Measurements from ENCODE around the gene DNAJC12. TPM values are rescaled to one million over a fixed set of nuclear protein-coding genes. Genes with fewer than 3 reads are reported as not detected.
"Not testable (repeated sequence)": the region's sequence is repeated elsewhere in the genome, so short reads cannot be mapped to it uniquely, and the experiment has no call there.

DNAJC12 gene
- total RNA-seq, 2 experiments from 2014 or later: 29.1 to 32.5 TPM

- Mint-ChIP-seq H3K4me1 (ENCODE audit: low read depth) (peaks cover 14% of the 10 kb centered on the region), H3K36me3 (ENCODE audit: low read depth) (peaks cover 4% of the 10 kb centered on the region), H3K27ac (peak overlapping the region; percentile 99), H3K9me3 (no peaks in the 10 kb centered on the region), H3K27me3 (peaks cover 2% of the 10 kb centered on the region), H3K4me3 (peak overlapping the region; percentile 87)
- CTCF ChIA-PET: interaction anchor here (0.7 to 6.2 kb wide), 4 partner anchors 8 to 67 kb away, joined by 3 to 59 read pairs (median 6); no protein-coding TSS in a partner anchor
- intact Hi-C loops (cut with micrococcal nuclease): no loop called here
- peak; percentile 86 for ATAC-seq
- POLR2A ChIA-PET: interaction anchor here (0.9 to 1.5 kb wide), 5 partner anchors 9 to 392 kb away, joined by 3 to 4 read pairs (median 4); no protein-coding TSS in a partner anchor
- DNase-seq: peak; percentile 97
- no peak for TF ChIP-seq CTCF (IDR thresholded peaks at IDR 0.05)
Observed at GRCh38 chr10:67764012-67764822, 73.8 kb downstream of the DNAJC12 start.

GRCh38 chr10:67763499-67764011 is 74.4 kb downstream of the DNAJC12 start:
- Mint-ChIP-seq H3K4me3 (peak overlapping the region; percentile 87), H3K27me3 (peaks cover 2% of the 10 kb centered on the region), H3K36me3 (ENCODE audit: low read depth) (peaks cover 4% of the 10 kb centered on the region), H3K9me3 (no peaks in the 10 kb centered on the region), H3K27ac (peak overlapping the region; percentile 99), H3K4me1 (ENCODE audit: low read depth) (peaks cover 14% of the 10 kb centered on the region)
- no peak for TF ChIP-seq CTCF (IDR thresholded peaks at IDR 0.05)
- intact Hi-C loops (cut with micrococcal nuclease): no loop called here
- ATAC-seq (peak; percentile 48), DNase-seq (peak; percentile 83)
- ChIA-PET POLR2A (interaction anchor here (0.9 to 1.5 kb wide), 4 partner anchors 9 to 393 kb away, joined by 3 to 4 read pairs (median 4); no protein-coding TSS in a partner anchor), CTCF (interaction anchor here (0.7 to 6.2 kb wide), 4 partner anchors 9 to 66 kb away, joined by 3 to 59 read pairs (median 6); no protein-coding TSS in a partner anchor)

- ATAC-seq; H3K9me3 Mint-ChIP-seq; POLR2A ChIA-PET; CTCF ChIA-PET; intact Hi-C loops (cut with micrococcal nuclease); DNase-seq; H3K27me3 Mint-ChIP-seq; H3K27ac Mint-ChIP-seq; H3K4me3 Mint-ChIP-seq; H3K36me3 Mint-ChIP-seq (ENCODE audit: low read depth): not testable (repeated sequence)
- H3K4me1 Mint-ChIP-seq (ENCODE audit: low read depth): peaks cover 14% of the 10 kb centered on the region
Observed at GRCh38 chr10:67762567-67762966, 75.4 kb downstream of the DNAJC12 start.

GRCh38 chr10:67760272-67760671 is 77.7 kb downstream of the DNAJC12 start:
- TF ChIP-seq CTCF (IDR thresholded peaks at IDR 0.05): no peak
- ATAC-seq (no peak), DNase-seq (no peak)
- Mint-ChIP-seq H3K4me3 (no peak overlapping the region), H3K9me3 (no peaks in the 10 kb centered on the region), H3K36me3 (ENCODE audit: low read depth) (peaks cover 4% of the 10 kb centered on the region), H3K27ac (no peak overlapping the region), H3K4me1 (ENCODE audit: low read depth) (peaks cover 12% of the 10 kb centered on the region), H3K27me3 (peaks cover 2% of the 10 kb centered on the region)
- ChIA-PET POLR2A (interaction anchor here (0.6 kb wide), 1 partner anchor 73 kb away, joined by 3 read pairs; no protein-coding TSS in a partner anchor), CTCF (interaction anchor here (0.6 to 0.7 kb wide), 2 partner anchors 20 to 391 kb away, joined by 3 read pairs; no protein-coding TSS in a partner anchor)
- intact Hi-C loops (cut with micrococcal nuclease): no loop called here

Other genes starting within 250 kb of the DNAJC12 start
- gene CTNNA3, start 142.0 kb downstream of the DNAJC12 start, total RNA-seq: not detected
- 10 to 100 TPM; 27.5 to 29.8 TPM for gene SIRT1, start 46.5 kb upstream of the DNAJC12 start, total RNA-seq
- 10 to 100 TPM; 59.3 to 59.6 TPM for gene HERC4, start 237.1 kb upstream of the DNAJC12 start, total RNA-seq